ENCODE results near the gene CEBPG.

Gene CEBPG

GRCh38 chr19:33382006-33382405 is 8.5 kb downstream of the CEBPG start:
- DNase-seq (ENCODE audit: low read depth in 3 of 3): no peak

DNA sequence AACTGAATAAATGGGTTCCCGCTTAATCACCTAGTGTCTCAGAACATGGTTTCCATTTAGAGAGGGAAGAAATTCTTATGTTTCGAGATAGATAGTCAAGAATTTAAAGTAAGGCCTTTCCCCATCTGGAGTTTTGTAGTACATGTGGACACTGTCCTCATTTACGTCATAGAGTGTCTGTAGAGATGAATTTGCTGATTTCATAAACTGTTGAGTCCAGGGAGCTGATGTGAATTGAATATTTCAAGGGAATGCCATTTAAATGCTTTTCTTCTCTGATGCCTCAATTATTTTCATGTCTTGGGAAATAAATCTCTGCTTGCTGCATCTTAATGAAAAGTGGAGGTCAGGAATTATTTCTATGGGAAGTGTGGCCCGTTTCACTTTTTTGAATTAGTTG is 9.5 kb downstream of the CEBPG start:
- no peak for DNase-seq (ENCODE audit: low read depth in 3 of 3)

- DNase-seq (ENCODE audit: low read depth in 3 of 3): no peak
These were observed 10.3 kb downstream of the CEBPG start for GRCh38 chr19:33383720-33384292.

GRCh38 chr19:33384983-33385382 is 11.5 kb downstream of the CEBPG start:
- DNase-seq (ENCODE audit: low read depth in 3 of 3): no peak

DNA sequence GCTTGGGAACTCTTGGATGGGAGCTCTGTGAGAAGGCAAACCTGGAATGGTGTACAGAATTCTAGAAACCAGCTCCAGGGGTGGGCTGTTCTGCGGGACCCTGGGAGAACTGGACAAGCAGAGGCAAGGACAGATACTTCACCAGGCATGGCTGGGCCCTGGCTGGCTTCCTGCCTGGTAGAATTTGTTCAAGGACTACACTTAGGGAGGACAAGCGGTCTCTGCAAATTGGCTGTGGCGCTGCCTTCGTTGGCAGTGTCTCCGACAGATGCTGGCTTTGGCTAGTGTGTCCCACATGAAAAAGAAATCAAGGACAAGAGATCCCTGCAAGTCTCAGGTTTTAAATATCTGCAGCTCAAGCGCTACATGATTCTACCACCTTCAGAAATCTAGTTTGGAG is 12.4 kb downstream of the CEBPG start:
- DNase-seq (ENCODE audit: low read depth in 3 of 3): no peak

DNA sequence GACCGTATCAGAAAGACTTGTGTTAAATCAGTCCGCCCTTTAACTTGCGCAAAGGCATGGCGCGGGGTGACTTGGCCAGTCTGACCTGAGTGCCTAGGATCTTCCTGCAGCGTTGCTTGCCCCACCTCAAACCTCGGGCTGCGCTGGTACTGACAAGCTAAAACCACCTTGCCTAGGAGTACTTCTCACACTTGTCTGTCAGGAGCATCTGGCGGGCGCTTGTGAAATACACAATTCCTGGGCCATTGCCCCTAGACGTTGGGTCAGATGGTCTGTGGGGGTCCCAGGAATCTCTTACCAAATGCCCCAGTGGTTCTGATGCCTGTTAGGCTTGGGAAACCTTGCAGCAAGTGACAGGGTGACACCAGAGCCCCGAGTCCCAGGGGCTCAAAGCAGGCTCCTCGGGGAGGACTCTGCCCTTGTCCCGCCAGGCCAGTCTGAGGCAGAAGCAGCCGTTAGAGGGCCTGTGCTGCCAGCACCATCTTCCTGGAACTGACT is 12.9 kb downstream of the CEBPG start:
- DNase-seq (ENCODE audit: low read depth in 3 of 3): no peak

- no peak for DNase-seq (ENCODE audit: low read depth in 3 of 3)
These were observed 14.1 kb downstream of the CEBPG start for GRCh38 chr19:33387351-33388230.

- no peak for DNase-seq (ENCODE audit: low read depth in 3 of 3)
These were observed 14.8 kb downstream of the CEBPG start for GRCh38 chr19:33388231-33388724.

GRCh38 chr19:33388725-33389420 is 15.4 kb downstream of the CEBPG start:
- no peak for DNase-seq (ENCODE audit: low read depth in 3 of 3)

DNA sequence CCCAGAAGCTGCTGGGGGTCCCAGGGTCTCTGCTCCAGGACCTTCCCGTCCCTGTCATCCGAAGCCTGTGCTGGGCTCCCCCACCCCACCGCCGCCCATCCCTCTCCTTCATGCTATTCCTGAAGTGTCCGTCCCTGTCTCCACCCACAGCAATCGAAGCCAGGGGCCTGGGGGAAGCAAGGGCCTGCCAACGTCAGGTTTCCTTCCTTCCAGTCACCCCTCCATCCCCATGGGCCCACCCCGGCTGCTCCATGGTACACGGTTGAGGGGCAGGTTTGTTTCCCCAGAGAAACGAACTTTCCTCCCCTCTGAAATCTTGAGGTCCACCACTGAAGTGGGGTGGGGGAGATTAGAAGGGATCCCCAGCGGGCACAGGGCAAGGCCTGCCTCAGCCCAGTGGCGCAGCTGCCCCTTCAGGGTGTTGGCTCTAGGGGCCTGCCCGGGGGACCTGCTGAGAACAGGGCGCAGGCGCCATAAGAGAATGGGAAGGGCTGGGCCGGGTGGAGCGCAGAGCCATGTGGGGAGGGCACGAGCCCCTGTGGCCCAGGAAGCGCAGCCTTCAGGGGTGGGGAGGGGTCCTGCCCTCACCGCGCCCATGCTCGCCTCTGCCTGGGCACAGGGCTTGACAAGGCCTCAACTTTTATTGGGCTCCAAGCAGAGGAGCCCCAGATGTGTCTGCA is 16.1 kb downstream of the CEBPG start:
- DNase-seq (ENCODE audit: low read depth in 3 of 3): no peak

GRCh38 chr19:33390101-33390907 is 16.8 kb downstream of the CEBPG start:
- DNase-seq (ENCODE audit: low read depth in 3 of 3): no peak

GRCh38 chr19:33390908-33391630 is 17.6 kb downstream of the CEBPG start:
- no peak for DNase-seq (ENCODE audit: low read depth in 3 of 3)

GRCh38 chr19:33391631-33392249 is 18.2 kb downstream of the CEBPG start:
- no peak for DNase-seq (ENCODE audit: low read depth in 3 of 3)

GRCh38 chr19:33392341-33393285 is 19.1 kb downstream of the CEBPG start:
- no peak for DNase-seq (ENCODE audit: low read depth in 3 of 3)

DNA sequence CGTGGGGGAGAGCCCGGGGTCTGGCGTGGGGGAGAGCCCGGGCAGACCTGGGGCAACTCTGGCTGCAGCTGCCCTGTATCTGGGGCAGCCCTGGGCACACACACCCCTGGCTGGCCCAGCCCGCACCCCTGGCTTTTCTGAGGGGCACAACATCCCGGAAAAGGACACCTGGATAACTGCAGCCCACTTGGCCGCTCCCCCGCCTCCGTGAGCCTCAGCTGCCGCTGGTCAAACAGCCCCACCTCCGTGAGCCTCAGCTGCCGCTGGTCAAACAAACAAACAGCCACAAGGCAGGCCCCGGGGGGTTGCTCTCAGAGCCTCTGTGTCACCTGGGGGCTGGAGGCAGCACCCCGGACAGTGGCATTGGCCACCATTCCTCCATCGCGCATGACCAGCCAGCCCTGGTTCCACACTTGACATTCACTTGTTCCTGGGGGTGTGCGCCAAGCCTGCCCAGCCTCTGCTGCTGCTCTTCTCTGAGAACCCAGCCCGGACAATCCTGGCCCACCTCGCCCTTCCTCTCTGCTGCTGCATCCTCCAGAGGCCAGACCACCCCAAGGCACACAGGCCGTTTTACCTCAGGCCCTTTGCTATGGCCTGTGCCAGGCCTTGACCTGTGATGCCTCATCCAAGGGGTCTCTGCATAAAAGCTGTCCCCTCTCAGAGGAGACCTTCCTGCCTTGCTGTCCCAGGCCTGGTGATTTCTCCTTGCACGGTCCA is 19.9 kb downstream of the CEBPG start:
- no peak for DNase-seq (ENCODE audit: low read depth in 3 of 3)

DNA sequence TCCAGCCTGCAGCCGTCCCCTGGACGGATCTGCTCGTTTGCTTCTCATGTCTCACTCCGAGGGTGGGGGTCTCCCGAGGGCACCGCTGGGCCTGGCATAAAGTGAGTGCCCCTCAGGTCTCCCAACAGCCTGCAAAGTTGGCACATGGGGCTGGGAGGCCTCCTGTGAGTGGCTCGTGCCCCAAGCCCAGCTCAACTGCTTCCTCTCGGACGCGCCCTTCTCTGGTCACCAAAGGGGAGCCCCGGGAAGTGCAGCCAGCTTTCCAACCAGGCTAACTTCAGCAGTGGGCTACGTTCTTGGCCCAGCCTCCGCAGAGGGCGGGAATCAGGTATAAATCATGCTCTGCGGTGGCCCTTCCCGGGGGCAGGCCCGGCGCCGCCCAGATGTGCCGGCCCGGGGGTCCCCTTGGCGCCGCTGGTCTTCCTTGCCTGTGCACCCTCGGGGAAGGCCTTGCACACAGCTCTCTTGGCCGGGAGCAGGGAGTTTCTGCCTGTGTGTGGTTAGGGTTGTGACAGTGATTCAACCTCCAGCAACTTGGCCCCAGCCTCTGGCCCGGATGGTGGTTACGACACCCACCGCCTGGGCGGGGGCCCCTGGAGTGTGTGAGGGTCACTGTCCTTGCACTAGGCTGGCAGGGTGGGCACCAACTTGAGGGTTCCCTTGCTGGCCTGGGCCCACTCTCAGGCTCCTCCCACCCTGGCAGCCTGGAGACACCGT is 20.7 kb downstream of the CEBPG start:
- DNase-seq (ENCODE audit: low read depth in 3 of 3): no peak
